Stimulated activated naive B cell treated with anti-CD40 and anti-IgM and Interleukin-4, amounts not matched to agents 10 μg/mL and 1 μg/mL and 100 μg/mL, for 72 hours (primary cell): ENCODE measurements around the gene GRIK1.

Source experiments
- ATAC-seq, 2 donors: fragments of 150-1000 bp; cut with Tn5 transposase; replicated peaks; 2 replicates each; pipeline ENCODE4 v1.10.0; 2021; ENCODE audit warnings: moderate library complexity in 1 of 2
- DNase-seq: peaks from one replicate; pipeline ENCODE4 v3.0.0; 2021
- H3K27ac Mint-ChIP-seq: one replicate; pipeline ENCODE4 v1.8.0; 2022; ENCODE audit warnings: mild to moderate bottlenecking, mixed read lengths
- H3K27me3 Mint-ChIP-seq, 2 donors: one replicate each; pipeline ENCODE4 v1.8.0; 2022; ENCODE audit warnings: mixed read lengths in 2 of 2
- H3K36me3 Mint-ChIP-seq, 2 donors: one replicate each; pipeline ENCODE4 v1.8.0; 2022; ENCODE audit warnings: mixed read lengths in 2 of 2, mild to moderate bottlenecking in 1 of 2
- H3K4me1 Mint-ChIP-seq, 2 donors: one replicate each; pipeline ENCODE4 v1.8.0; 2022; ENCODE audit warnings: mixed read lengths in 2 of 2, mild to moderate bottlenecking in 1 of 2
- H3K4me3 Mint-ChIP-seq, 2 donors: one replicate each; pipeline ENCODE4 v1.8.0; 2022; ENCODE audit warnings: mild to moderate bottlenecking in 2 of 2, mixed read lengths in 2 of 2, moderate library complexity in 1 of 2
- H3K9me3 Mint-ChIP-seq, 2 donors: one replicate each; pipeline ENCODE4 v1.8.0; 2022; ENCODE audit warnings: mixed read lengths in 2 of 2, mild to moderate bottlenecking in 1 of 2

Gene GRIK1

DNA sequence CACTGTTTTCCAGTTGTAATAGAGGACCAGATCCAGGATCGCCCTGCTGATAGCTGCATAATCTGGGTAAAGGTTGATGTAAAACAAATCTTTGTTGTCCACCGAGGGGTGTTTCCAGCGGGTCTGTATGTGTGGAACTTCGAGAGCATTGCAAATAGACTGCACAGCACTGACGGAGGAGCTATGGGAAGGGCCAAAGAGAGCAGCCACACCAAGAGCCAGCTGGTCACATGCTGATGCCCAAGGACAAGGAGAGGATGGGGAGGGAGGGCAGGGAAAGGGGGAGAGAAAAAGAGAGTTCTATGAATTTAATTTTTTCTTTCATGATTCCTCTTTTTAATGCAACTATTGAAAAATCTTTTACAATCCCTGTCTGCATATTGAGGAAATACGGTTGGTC, 250.0 kb downstream of the GRIK1 start:
- Mint-ChIP-seq H3K27ac (no peak overlapping the region), H3K27me3 (peaks cover 0 to 4% of the 10 kb centered on the region in 2 donors), H3K36me3 (no peaks in the 10 kb centered on the region), H3K4me1 (no peaks in the 10 kb centered on the region), H3K4me3 (no peak overlapping the region), H3K9me3 (peaks cover 0 to 2% of the 10 kb centered on the region in 2 donors)
- ATAC-seq (no peak), DNase-seq (no peak)

DNA sequence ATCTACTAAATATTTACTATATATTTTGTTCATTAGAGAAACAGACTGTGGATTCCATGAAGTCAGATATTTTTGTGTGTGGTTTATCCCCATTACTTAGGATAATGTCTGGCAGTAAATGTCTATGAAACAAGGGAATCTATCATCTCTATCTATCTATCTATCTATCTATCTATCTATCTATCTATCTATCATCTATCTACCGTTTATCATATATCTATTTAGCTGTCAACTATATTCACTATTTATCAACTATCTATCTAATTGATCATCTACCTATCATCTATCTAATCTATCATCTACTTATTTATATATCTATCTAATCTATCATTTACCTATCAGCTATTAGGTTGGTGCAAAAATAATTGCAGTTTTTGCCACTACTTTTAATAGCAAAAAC, 255.7 kb downstream of the GRIK1 start:
- H3K9me3 Mint-ChIP-seq: peaks cover 0 to 6% of the 10 kb centered on the region in 2 donors
- H3K36me3 Mint-ChIP-seq: peaks cover 0 to 2% of the 10 kb centered on the region in 2 donors
- no peak overlapping the region for H3K4me3 Mint-ChIP-seq
- H3K27me3 Mint-ChIP-seq: peaks cover 0 to 4% of the 10 kb centered on the region in 2 donors
- DNase-seq: no peak
- ATAC-seq: no peak
- H3K27ac Mint-ChIP-seq: no peak overlapping the region
- H3K4me1 Mint-ChIP-seq: no peaks in the 10 kb centered on the region

DNA sequence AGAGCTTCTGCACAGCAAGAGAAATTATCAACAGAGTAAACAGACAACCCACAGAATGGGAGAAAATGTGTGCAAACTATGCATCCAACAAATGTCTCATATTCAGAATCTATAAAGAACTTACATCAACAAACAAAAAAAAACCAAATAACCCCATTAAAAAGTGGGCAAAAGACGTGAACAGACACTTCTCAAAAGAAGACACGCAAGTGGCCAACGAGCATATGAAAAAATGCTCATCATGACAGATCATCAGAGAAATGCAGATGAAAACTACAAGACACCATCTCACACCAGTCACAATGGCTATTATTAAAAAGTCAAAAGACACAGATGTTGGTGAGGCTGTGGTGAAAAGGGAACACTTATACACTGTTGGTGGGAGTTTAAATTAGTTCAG, 257.0 kb downstream of the GRIK1 start:
- DNase-seq (no peak), ATAC-seq (no peak)
- H3K9me3 Mint-ChIP-seq: peaks cover 0 to 6% of the 10 kb centered on the region in 2 donors
- H3K27ac Mint-ChIP-seq: no peak overlapping the region
- H3K36me3 Mint-ChIP-seq: peaks cover 0 to 2% of the 10 kb centered on the region in 2 donors
- H3K27me3 Mint-ChIP-seq: no peaks in the 10 kb centered on the region
- H3K4me1 Mint-ChIP-seq: no peaks in the 10 kb centered on the region
- no peak overlapping the region for H3K4me3 Mint-ChIP-seq

DNA sequence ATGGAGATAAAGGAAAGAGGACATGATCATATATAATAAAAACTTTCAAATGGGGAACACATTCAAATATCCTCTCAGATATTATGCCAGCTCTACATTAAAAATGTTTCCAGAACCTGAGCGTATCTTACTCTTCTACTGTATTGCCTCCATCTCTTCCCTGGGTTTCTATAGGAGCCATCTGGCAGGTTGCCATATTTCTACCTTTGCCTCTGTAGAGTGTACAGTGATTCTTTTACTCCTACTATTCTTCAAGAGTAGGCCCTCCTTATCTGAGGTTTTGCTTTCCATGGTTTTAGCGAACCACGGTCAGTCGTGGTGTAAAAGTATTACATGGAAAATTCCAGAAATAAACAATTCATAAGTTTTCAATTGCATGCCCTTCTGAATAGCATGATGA, 259.5 kb downstream of the GRIK1 start:
- H3K27me3 Mint-ChIP-seq: no peaks in the 10 kb centered on the region
- no peak overlapping the region for H3K27ac Mint-ChIP-seq
- H3K4me3 Mint-ChIP-seq: no peak overlapping the region

DNA sequence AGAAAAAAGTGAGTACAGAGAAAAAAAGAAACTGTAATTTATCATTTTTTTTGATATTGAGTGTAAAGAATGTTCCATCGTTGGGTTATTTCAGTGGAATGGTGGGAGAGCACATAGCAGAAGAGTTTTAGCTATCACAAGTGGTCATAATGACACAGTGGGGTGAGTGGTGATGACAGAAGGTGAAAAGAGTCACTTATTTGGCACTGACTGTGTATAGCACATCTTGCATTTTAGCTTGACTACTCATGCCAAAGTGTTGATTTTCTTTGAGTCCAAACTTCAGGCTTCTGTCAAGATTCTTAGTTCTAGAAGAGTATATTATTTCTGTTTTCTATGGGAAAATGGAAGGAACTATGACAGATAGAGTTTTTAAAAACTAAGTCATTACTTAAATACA, 261.2 kb downstream of the GRIK1 start:
- H3K4me1 Mint-ChIP-seq: peaks cover 4 to 7% of the 10 kb centered on the region in 2 donors
- DNase-seq (no peak), ATAC-seq (no peak)
- peaks cover 0 to 3% of the 10 kb centered on the region in 2 donors for H3K9me3 Mint-ChIP-seq
- no peaks in the 10 kb centered on the region for H3K27me3 Mint-ChIP-seq
- H3K27ac Mint-ChIP-seq: no peak overlapping the region
- peaks cover 0 to 2% of the 10 kb centered on the region in 2 donors for H3K36me3 Mint-ChIP-seq
- H3K4me3 Mint-ChIP-seq: no peak overlapping the region

More for the DNA sequence above, 259.5 kb downstream of the GRIK1 start:
- DNase-seq: no peak
- H3K9me3 Mint-ChIP-seq: peaks cover 0 to 4% of the 10 kb centered on the region in 2 donors
- peaks cover 0 to 2% of the 10 kb centered on the region in 2 donors for H3K4me1 Mint-ChIP-seq
- no peak for ATAC-seq
- peaks cover 0 to 2% of the 10 kb centered on the region in 2 donors for H3K36me3 Mint-ChIP-seq

DNA sequence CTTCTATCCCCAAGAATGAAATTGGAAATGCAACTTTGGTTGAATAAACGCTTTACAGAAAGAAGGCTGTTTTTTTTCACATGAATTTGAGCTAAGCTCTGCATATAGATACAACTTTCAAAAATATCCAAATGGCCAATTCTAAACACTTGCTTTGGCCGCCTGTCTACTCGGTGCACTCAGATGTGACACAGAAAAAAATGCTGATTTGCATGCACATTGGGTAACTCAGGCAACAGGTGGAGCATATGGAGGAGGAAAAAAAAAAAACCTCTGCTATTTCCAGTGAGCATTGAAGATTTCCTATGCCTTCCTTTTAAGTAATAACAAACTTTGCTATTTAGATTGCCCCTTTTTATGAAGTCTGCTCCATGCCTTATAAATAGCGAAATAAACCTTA, 262.5 kb downstream of the GRIK1 start:
- H3K4me1 Mint-ChIP-seq: peaks cover 4 to 7% of the 10 kb centered on the region in 2 donors
- DNase-seq (no peak), ATAC-seq (no peak)
- no peak overlapping the region for H3K27ac Mint-ChIP-seq
- H3K36me3 Mint-ChIP-seq: no peaks in the 10 kb centered on the region
- no peaks in the 10 kb centered on the region for H3K27me3 Mint-ChIP-seq
- H3K9me3 Mint-ChIP-seq: peaks cover 0 to 1% of the 10 kb centered on the region in 2 donors
- no peak overlapping the region for H3K4me3 Mint-ChIP-seq

DNA sequence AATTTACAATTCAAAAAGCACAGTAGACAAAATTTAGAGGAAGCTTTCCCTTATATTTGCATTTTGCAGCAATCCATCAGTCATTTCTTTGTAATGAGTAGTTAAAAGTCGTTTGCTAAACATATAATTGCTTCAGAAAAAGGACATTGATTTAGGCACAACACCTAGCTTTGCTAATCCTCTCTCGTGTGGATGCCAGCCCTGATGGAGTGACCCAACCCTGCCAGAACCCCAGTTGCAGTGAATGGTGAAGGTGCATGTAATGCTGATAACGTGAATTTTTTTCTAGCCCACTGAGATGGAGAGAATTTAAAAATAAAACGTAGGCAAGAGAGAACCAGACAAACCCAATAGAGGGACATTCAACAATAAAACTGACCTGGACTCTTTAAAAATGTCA, 263.4 kb downstream of the GRIK1 start:
- no peak overlapping the region for H3K27ac Mint-ChIP-seq
- ATAC-seq: no peak
- no peak for DNase-seq
- peaks cover 4 to 7% of the 10 kb centered on the region in 2 donors for H3K4me1 Mint-ChIP-seq
- no peak overlapping the region for H3K4me3 Mint-ChIP-seq
- H3K36me3 Mint-ChIP-seq: no peaks in the 10 kb centered on the region
- H3K9me3 Mint-ChIP-seq: peaks cover 0 to 1% of the 10 kb centered on the region in 2 donors
- no peaks in the 10 kb centered on the region for H3K27me3 Mint-ChIP-seq

DNA sequence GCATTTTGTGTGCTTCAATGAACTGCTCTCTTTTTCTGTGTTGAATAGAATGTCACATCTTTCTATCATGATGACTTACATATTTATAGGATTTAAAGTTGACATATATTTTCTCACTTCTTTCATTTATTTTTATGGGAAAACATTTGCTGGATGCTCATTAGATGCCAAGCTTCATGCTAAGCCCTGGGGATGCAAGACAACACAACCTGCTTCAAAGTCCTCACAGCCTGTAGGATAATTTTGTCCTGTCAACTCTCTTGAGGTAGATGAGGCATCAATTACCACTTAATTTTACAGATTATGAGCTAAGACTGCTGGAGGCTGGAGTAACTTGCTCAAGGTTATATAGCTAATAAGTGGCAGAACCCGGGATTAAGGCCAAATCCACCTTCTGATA, 264.3 kb downstream of the GRIK1 start:
- Mint-ChIP-seq H3K4me3 (no peak overlapping the region), H3K27me3 (no peaks in the 10 kb centered on the region), H3K27ac (no peak overlapping the region), H3K36me3 (no peaks in the 10 kb centered on the region), H3K9me3 (peaks cover 0 to 1% of the 10 kb centered on the region in 2 donors), H3K4me1 (peaks cover 4 to 7% of the 10 kb centered on the region in 2 donors)
- no peak for ATAC-seq
- DNase-seq: no peak

DNA sequence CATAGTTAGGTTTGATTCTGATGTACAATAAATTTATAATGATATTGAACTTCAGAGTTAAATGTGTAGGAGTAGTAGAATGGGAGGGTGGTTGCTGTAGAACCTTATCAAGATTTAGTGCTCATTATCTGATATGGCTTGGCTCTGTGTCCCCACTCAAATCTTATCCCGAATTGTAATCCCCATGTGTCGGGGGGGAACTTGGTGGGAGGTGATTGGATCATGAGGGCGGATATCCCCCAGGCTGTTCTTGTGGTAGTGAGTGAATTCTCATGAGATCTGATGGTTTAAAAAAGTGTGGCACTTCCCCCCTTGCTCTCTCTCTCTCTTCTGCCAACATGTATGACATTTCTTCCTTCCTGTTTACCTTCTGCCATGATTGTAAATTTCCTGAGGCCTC, 265.5 kb downstream of the GRIK1 start:
- Mint-ChIP-seq H3K27ac (no peak overlapping the region), H3K4me1 (peaks cover 4 to 7% of the 10 kb centered on the region in 2 donors), H3K9me3 (peaks cover 0 to 1% of the 10 kb centered on the region in 2 donors), H3K27me3 (no peaks in the 10 kb centered on the region), H3K36me3 (no peaks in the 10 kb centered on the region), H3K4me3 (no peak overlapping the region)
- DNase-seq (no peak), ATAC-seq (peak in 1 of 2 donors; percentile 22)

DNA sequence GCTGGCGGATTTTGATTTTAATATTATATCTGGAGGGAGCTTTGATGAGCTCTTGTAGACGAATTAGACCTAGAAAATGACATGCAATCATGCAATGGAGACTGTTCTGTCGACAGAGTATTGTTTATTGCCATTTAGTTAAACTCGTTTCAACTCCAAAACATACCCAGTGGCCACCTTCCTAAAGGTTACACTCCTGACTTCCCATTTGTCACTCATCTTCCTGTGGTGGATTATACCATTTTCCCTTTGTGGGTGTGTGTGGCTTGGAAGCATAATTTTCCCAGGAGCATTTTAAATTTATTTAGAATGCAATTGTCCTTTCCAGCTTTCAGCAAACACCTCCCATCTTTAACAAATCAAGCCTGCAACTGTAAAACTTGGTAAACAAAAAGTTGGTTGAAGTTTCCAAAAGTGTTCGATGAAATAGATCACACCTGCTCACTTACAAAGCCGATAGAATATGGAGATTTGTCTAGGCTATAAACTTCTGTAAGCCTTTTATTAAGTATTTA, 266.6 kb downstream of the GRIK1 start:
- Mint-ChIP-seq H3K9me3 (peaks cover 0 to 1% of the 10 kb centered on the region in 2 donors), H3K27ac (no peak overlapping the region), H3K4me1 (peaks cover 4 to 7% of the 10 kb centered on the region in 2 donors), H3K27me3 (peaks cover 2 to 8% of the 10 kb centered on the region in 2 donors), H3K4me3 (no peak overlapping the region), H3K36me3 (no peaks in the 10 kb centered on the region)
- DNase-seq (no peak), ATAC-seq (no peak)

DNA sequence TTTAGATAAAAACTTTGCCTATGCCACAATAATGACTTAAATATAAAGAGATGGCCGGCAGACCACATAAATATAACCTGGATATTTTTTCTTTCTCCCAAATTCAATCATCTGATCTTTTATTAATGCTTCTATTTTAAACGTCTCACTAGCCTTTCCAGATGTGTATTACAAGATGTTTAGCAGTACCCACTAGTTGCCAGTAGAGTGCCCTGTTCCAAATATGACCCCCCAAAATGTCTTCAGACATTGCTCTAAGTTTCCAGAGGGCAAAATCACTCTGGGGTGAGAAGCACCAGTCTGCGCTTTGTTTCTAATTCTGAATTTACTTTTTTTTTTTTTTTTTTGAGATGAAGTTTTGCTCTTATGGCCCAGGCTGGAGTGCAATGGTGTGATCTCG, 268.1 kb downstream of the GRIK1 start:
- ATAC-seq (no peak), DNase-seq (no peak)
- Mint-ChIP-seq H3K27me3 (peaks cover 6 to 11% of the 10 kb centered on the region in 2 donors), H3K27ac (no peak overlapping the region), H3K36me3 (no peaks in the 10 kb centered on the region), H3K4me1 (peaks cover 6 to 12% of the 10 kb centered on the region in 2 donors), H3K9me3 (peaks cover 0 to 1% of the 10 kb centered on the region in 2 donors), H3K4me3 (no peak overlapping the region)

DNA sequence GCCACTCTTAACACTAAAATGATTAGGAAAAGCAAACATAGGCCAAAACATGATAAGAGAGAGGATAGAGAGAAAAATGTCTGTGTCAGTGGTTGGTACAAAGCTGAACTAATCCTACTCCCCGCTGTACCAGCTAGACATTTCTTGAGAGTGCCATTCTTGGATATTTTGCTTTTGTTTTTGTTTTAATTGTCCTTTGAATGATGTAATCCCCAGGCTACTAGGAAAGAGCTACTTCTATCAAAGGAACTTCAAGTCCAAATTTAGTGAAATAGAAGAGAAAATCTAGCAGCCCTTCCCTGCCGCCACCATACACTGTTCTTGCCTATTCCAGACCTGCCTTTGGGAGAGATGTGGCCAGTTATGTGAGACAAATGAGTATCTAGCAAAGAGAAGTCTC, 269.6 kb downstream of the GRIK1 start:
- ATAC-seq (no peak), DNase-seq (no peak)
- no peak overlapping the region for H3K4me3 Mint-ChIP-seq
- H3K4me1 Mint-ChIP-seq: peaks cover 6 to 12% of the 10 kb centered on the region in 2 donors
- peaks cover 0 to 1% of the 10 kb centered on the region in 2 donors for H3K9me3 Mint-ChIP-seq
- H3K36me3 Mint-ChIP-seq: no peaks in the 10 kb centered on the region
- H3K27me3 Mint-ChIP-seq: peaks cover 6 to 11% of the 10 kb centered on the region in 2 donors
- no peak overlapping the region for H3K27ac Mint-ChIP-seq

DNA sequence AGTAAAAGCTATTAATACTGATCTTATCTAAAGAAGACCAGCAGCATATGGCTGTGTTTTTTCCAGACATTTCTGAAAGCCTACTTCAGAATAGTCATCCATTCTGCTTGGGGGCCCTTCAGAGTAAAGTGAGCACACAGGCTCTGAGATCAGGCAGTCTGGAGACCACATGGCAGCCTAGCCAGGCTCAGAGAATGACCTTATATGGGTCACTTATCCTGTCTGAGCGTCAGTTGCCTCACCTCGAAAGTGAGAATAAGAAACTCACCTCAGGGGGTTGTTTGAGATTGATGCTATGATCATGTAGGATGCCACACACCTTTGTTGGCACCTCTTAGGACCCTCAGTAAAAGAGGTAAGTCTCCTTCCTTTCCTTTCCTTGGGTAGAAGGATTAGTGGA, 270.4 kb downstream of the GRIK1 start:
- H3K36me3 Mint-ChIP-seq: no peaks in the 10 kb centered on the region
- no peak for ATAC-seq
- H3K27ac Mint-ChIP-seq: no peak overlapping the region
- no peak for DNase-seq
- H3K9me3 Mint-ChIP-seq: no peaks in the 10 kb centered on the region
- no peak overlapping the region for H3K4me3 Mint-ChIP-seq
- peaks cover 6 to 11% of the 10 kb centered on the region in 2 donors for H3K27me3 Mint-ChIP-seq
- peaks cover 4 to 8% of the 10 kb centered on the region in 2 donors for H3K4me1 Mint-ChIP-seq

DNA sequence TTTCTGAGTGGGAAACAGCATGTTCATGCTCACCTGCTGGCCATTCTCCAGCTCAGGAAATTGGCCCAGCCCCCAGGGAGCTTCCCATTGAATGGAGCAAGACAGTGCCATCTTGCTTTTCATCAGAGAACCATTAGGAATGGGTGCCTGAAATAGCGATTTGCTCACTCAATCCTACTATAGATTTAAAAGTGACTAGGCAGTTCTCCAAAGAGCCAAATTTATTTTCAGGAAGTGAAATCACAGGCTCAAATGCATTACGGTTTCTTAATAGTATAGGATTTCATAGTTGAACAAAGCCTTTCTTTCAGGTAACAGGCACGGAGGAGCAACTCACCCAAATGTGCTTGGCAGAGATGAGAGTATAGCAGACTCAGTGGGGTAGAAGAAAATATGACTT, 272.1 kb downstream of the GRIK1 start:
- Mint-ChIP-seq H3K9me3 (no peaks in the 10 kb centered on the region), H3K27ac (no peak overlapping the region), H3K27me3 (peaks cover 6 to 11% of the 10 kb centered on the region in 2 donors), H3K4me3 (no peak overlapping the region), H3K36me3 (no peaks in the 10 kb centered on the region), H3K4me1 (peaks cover 4% of the 10 kb centered on the region in 2 donors)
- ATAC-seq (no peak), DNase-seq (no peak)

DNA sequence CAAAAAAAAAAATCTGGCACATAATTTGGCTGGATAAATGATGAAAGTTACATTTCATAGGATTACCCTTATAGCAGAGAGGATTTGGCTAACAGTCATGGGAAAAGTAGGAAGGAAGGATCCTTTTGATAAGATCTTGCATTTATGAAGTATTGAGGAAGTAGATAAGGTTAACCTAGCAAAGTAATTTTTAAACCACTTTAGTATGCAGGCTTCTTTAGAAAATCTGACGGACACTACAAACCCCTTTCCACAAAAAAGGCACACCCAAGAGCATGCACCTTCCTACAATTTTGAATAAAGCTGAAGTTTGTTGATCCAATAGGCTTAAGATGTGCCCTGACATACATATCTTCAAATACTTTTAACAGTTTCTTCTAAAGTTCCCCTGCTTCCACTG, 275.2 kb downstream of the GRIK1 start:
- peaks cover 4% of the 10 kb centered on the region in 2 donors for H3K4me1 Mint-ChIP-seq
- H3K27me3 Mint-ChIP-seq: peaks cover 11 to 13% of the 10 kb centered on the region in 2 donors
- DNase-seq: no peak
- no peak overlapping the region for H3K4me3 Mint-ChIP-seq
- H3K9me3 Mint-ChIP-seq: peaks cover 1 to 3% of the 10 kb centered on the region in 2 donors
- peaks cover 0 to 3% of the 10 kb centered on the region in 2 donors for H3K36me3 Mint-ChIP-seq
- no peak overlapping the region for H3K27ac Mint-ChIP-seq
- no peak for ATAC-seq
